Measurements from ENCODE around the gene SERPINA3. TPM values are rescaled to one million over a fixed set of nuclear protein-coding genes. Genes with fewer than 3 reads are reported as not detected.

SERPINA3 gene
- total RNA-seq, 1 experiment from 2014 or later, result not detected

GRCh38 chr14:94622653-94623421 is 10.6 kb downstream of the SERPINA3 start:
- ChIA-PET POLR2A (ENCODE audit: unreplicated experiment) (no interaction called here), CTCF (no interaction called here)
- Histone ChIP-seq H4K20me1 (ENCODE audit: low read length) (no peaks in the 10 kb centered on the region), H3K9ac (ENCODE audit: low read length) (no peak overlapping the region), H2AFZ (ENCODE audit: low read length) (no peak overlapping the region), H3K79me2 (ENCODE audit: low read length) (no peaks in the 10 kb centered on the region), H3K27me3 (ENCODE audit: low read length) (peaks cover 26% of the 10 kb centered on the region), H3K9me3 (ENCODE audit: low read length) (peaks cover 11% of the 10 kb centered on the region; the same call in 1 of the 2 replicates), H3K4me2 (ENCODE audit: low read length) (no peak overlapping the region), H3K4me3 (ENCODE audit: low read length) (no peak overlapping the region), H3F3A (ENCODE audit: low read length, unreplicated experiment) (no peaks in the 10 kb centered on the region), H3K36me3 (ENCODE audit: low read depth, low read length) (no peaks in the 10 kb centered on the region), H3K4me1 (ENCODE audit: insufficient read depth, low read length) (no peaks in the 10 kb centered on the region), H3K27ac (ENCODE audit: low read length) (no peak overlapping the region), H3K9me2 (replicated peaks; ENCODE audit: low read length) (no peaks in the 10 kb centered on the region)
- TF ChIP-seq EZH2phosphoT487 (IDR thresholded peaks at IDR 0.05; ENCODE audit: borderline replicate concordance, low read length), result no peak
- no peak for TF ChIP-seq CTCF (conservative IDR thresholded peaks at IDR 0.05; ENCODE audit: low read depth, low read length)
- TF ChIP-seq EZH2 (IDR thresholded peaks at IDR 0.05; ENCODE audit: low read length, unreplicated experiment), result no peak
- intact Hi-C loops (cut with micrococcal nuclease), result no loop called here
- no peak for ATAC-seq
- no TSS peak for BruUV-seq (replicated peaks)
- no peak for DNase-seq

- BruUV-seq (replicated peaks), result no TSS peak
- intact Hi-C loops (cut with micrococcal nuclease), result no loop called here
- no peak for ATAC-seq
- no peak for DNase-seq
- Histone ChIP-seq H3K27me3 (ENCODE audit: low read length) (peaks cover 26% of the 10 kb centered on the region), H3K27ac (ENCODE audit: low read length) (no peak overlapping the region), H2AFZ (ENCODE audit: low read length) (no peak overlapping the region), H3K9me2 (replicated peaks; ENCODE audit: low read length) (no peaks in the 10 kb centered on the region), H4K20me1 (ENCODE audit: low read length) (no peaks in the 10 kb centered on the region), H3F3A (ENCODE audit: low read length, unreplicated experiment) (no peaks in the 10 kb centered on the region), H3K4me2 (ENCODE audit: low read length) (no peak overlapping the region), H3K9me3 (ENCODE audit: low read length) (peaks cover 6% of the 10 kb centered on the region; the same call in 1 of the 2 replicates), H3K4me3 (ENCODE audit: low read length) (no peak overlapping the region), H3K36me3 (ENCODE audit: low read depth, low read length) (no peaks in the 10 kb centered on the region), H3K79me2 (ENCODE audit: low read length) (no peaks in the 10 kb centered on the region), H3K4me1 (ENCODE audit: insufficient read depth, low read length) (no peaks in the 10 kb centered on the region), H3K9ac (ENCODE audit: low read length) (no peak overlapping the region)
- TF ChIP-seq EZH2 (IDR thresholded peaks at IDR 0.05; ENCODE audit: low read length, unreplicated experiment) (no peak), CTCF (conservative IDR thresholded peaks at IDR 0.05; ENCODE audit: low read depth, low read length) (no peak), EZH2phosphoT487 (IDR thresholded peaks at IDR 0.05; ENCODE audit: borderline replicate concordance, low read length) (no peak)
- ChIA-PET POLR2A (ENCODE audit: unreplicated experiment) (no interaction called here), CTCF (no interaction called here)
Observed at GRCh38 chr14:94623422-94623809, 11.2 kb downstream of the SERPINA3 start.

GRCh38 chr14:94623856-94624499 is 11.8 kb downstream of the SERPINA3 start:
- no peak for ATAC-seq
- intact Hi-C loops (cut with micrococcal nuclease), result no loop called here

More at GRCh38 chr14:94623856-94624499, 11.8 kb downstream of the SERPINA3 start:
- Histone ChIP-seq H3K9me2 (replicated peaks; ENCODE audit: low read length) (no peaks in the 10 kb centered on the region), H3K27me3 (ENCODE audit: low read length) (peaks cover 28% of the 10 kb centered on the region), H3K79me2 (ENCODE audit: low read length) (no peaks in the 10 kb centered on the region), H3K9me3 (ENCODE audit: low read length) (0 out of 2 replicates have a peak, but pooled peaks cover under 1% of the 10 kb centered on the region), H4K20me1 (ENCODE audit: low read length) (no peaks in the 10 kb centered on the region), H2AFZ (ENCODE audit: low read length) (no peak overlapping the region), H3K4me2 (ENCODE audit: low read length) (no peak overlapping the region), H3K4me3 (ENCODE audit: low read length) (no peak overlapping the region), H3K9ac (ENCODE audit: low read length) (no peak overlapping the region), H3K36me3 (ENCODE audit: low read depth, low read length) (no peaks in the 10 kb centered on the region), H3K4me1 (ENCODE audit: insufficient read depth, low read length) (no peaks in the 10 kb centered on the region), H3F3A (ENCODE audit: low read length, unreplicated experiment) (no peaks in the 10 kb centered on the region), H3K27ac (ENCODE audit: low read length) (no peak overlapping the region)
- no TSS peak for BruUV-seq (replicated peaks)
- CTCF ChIA-PET, result no interaction called here
- TF ChIP-seq CTCF (conservative IDR thresholded peaks at IDR 0.05; ENCODE audit: low read depth, low read length) (no peak), EZH2 (IDR thresholded peaks at IDR 0.05; ENCODE audit: low read length, unreplicated experiment) (no peak), EZH2phosphoT487 (IDR thresholded peaks at IDR 0.05; ENCODE audit: borderline replicate concordance, low read length) (no peak)
- DNase-seq, result no peak
- POLR2A ChIA-PET (ENCODE audit: unreplicated experiment), result no interaction called here
